ENCODE measurements around the gene FER. TPM values are rescaled to one million over a fixed set of nuclear protein-coding genes. Genes with fewer than 3 reads are reported as not detected.

FER gene
- total RNA-seq, 1 donor from 2014 or later, result 99.2 TPM

- intact Hi-C loops (cut with DNase I), result no loop called here
- peak; percentile 17 for ATAC-seq
- DNase-seq (ENCODE audit: low spot score), result no peak
Observed at GRCh38 chr5:109177782-109178181, 430.1 kb downstream of the FER start.

GRCh38 chr5:109180668-109181067, 433.0 kb downstream of the FER start:
- intact Hi-C loops (cut with DNase I), result no loop called here
- ATAC-seq (no peak), DNase-seq (ENCODE audit: low spot score) (no peak)

- DNase-seq (ENCODE audit: low spot score) (no peak), ATAC-seq (no peak)
- intact Hi-C loops (cut with DNase I), result no loop called here
Observed at GRCh38 chr5:109186759-109187158, 439.1 kb downstream of the FER start.

GRCh38 chr5:109191153-109191558, 443.5 kb downstream of the FER start:
- DNase-seq (ENCODE audit: low spot score) (no peak), ATAC-seq (peak; percentile 64)
- intact Hi-C loops (cut with DNase I), result no loop called here

GRCh38 chr5:109192027-109192426, 444.3 kb downstream of the FER start:
- intact Hi-C loops (cut with DNase I), result no loop called here
- no peak for ATAC-seq
- DNase-seq (ENCODE audit: low spot score), result no peak

- intact Hi-C loops (cut with DNase I), result no loop called here
- ATAC-seq (no peak), DNase-seq (ENCODE audit: low spot score) (no peak)
Observed at GRCh38 chr5:109192555-109193281, 445.0 kb downstream of the FER start.

GRCh38 chr5:109195667-109196066, 448.0 kb downstream of the FER start:
- intact Hi-C loops (cut with DNase I), result no loop called here
- ATAC-seq (no peak), DNase-seq (ENCODE audit: low spot score) (no peak)

- DNase-seq (ENCODE audit: low spot score) (no peak), ATAC-seq (no peak)
- intact Hi-C loops (cut with DNase I), result no loop called here
Observed at GRCh38 chr5:109196087-109196822, 448.6 kb downstream of the FER start.

GRCh38 chr5:109196823-109197160, 449.1 kb downstream of the FER start:
- intact Hi-C loops (cut with DNase I), result no loop called here
- ATAC-seq (no peak), DNase-seq (ENCODE audit: low spot score) (no peak)

GRCh38 chr5:109199289-109199688, 451.6 kb downstream of the FER start:
- intact Hi-C loops (cut with DNase I), result no loop called here
- no peak for ATAC-seq
- no peak for DNase-seq (ENCODE audit: low spot score)

GRCh38 chr5:109199799-109200620, 452.3 kb downstream of the FER start:
- intact Hi-C loops (cut with DNase I), result no loop called here
- DNase-seq (ENCODE audit: low spot score), result no peak
- no peak for ATAC-seq

- ATAC-seq (no peak), DNase-seq (ENCODE audit: low spot score) (no peak)
- intact Hi-C loops (cut with DNase I), result no loop called here
Observed at GRCh38 chr5:109215040-109215439, 467.3 kb downstream of the FER start.

GRCh38 chr5:109218818-109219217, 471.1 kb downstream of the FER start:
- peak; percentile 39 for ATAC-seq
- intact Hi-C loops (cut with DNase I), result no loop called here
- DNase-seq (ENCODE audit: low spot score), result no peak

- intact Hi-C loops (cut with DNase I), result no loop called here
- DNase-seq (ENCODE audit: low spot score) (no peak), ATAC-seq (no peak)
Observed at GRCh38 chr5:109223531-109223930, 475.8 kb downstream of the FER start.

- intact Hi-C loops (cut with DNase I), result no loop called here
- no peak for ATAC-seq
- no peak for DNase-seq (ENCODE audit: low spot score)
Observed at GRCh38 chr5:109224276-109224882, 476.7 kb downstream of the FER start.

- ATAC-seq, result peak; percentile 89
- DNase-seq (ENCODE audit: low spot score), result no peak
- intact Hi-C loops (cut with DNase I), result no loop called here
Observed at GRCh38 chr5:109225716-109226625, 478.3 kb downstream of the FER start.

- intact Hi-C loops (cut with DNase I), result no loop called here
- no peak for ATAC-seq
- DNase-seq (ENCODE audit: low spot score), result no peak
Observed at GRCh38 chr5:109230369-109230768, 482.7 kb downstream of the FER start.

GRCh38 chr5:109231331-109231730, 483.6 kb downstream of the FER start:
- no peak for ATAC-seq
- no peak for DNase-seq (ENCODE audit: low spot score)
- intact Hi-C loops (cut with DNase I), result no loop called here

- intact Hi-C loops (cut with DNase I), result no loop called here
- DNase-seq (ENCODE audit: low spot score) (no peak), ATAC-seq (no peak)
Observed at GRCh38 chr5:109234381-109234780, 486.7 kb downstream of the FER start.
